ENCODE results near the gene DICER1. TPM values are rescaled to one million over a fixed set of nuclear protein-coding genes. Genes with fewer than 3 reads are reported as not detected.

The DICER1 gene
- total RNA-seq, 4 donors from 2014 or later, result 64.7 to 137 (median 87.6) TPM

DNA sequence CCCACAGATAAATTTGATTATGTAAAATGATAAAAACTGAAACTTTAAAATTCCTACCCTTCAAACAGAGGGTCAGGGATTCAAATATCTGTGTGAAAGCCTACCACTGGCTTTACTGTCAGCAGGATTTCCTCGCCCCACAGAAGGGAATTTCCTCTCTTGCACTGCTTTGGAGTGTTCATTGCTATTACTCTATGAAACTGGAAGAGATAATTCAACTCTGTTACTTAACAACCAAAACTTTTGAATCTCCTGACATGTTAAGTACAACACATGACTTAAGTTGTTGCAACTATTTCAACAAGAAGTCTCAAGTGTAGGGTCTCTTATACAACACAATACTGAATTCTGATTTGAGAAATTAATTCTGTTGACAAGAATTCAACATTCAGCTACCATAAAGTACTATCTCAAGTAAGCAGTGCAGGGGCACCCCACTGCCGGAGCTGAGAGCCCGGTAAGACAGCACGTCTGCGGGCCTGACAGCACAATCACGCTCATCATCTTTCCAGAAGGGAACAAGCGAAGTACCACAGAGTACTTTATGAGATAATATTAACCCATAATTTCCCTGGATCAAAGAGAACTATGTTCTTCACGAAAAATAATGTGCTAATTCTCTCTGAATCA is 22.9 kb downstream of the DICER1 start:
- TF ChIP-seq, protein P1, sequence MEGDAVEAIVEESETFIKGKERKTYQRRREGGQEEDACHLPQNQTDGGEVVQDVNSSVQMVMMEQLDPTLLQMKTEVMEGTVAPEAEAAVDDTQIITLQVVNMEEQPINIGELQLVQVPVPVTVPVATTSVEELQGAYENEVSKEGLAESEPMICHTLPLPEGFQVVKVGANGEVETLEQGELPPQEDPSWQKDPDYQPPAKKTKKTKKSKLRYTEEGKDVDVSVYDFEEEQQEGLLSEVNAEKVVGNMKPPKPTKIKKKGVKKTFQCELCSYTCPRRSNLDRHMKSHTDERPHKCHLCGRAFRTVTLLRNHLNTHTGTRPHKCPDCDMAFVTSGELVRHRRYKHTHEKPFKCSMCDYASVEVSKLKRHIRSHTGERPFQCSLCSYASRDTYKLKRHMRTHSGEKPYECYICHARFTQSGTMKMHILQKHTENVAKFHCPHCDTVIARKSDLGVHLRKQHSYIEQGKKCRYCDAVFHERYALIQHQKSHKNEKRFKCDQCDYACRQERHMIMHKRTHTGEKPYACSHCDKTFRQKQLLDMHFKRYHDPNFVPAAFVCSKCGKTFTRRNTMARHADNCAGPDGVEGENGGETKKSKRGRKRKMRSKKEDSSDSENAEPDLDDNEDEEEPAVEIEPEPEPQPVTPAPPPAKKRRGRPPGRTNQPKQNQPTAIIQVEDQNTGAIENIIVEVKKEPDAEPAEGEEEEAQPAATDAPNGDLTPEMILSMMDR (IDR thresholded peaks at IDR 0.05), result no peak
- ATAC-seq (ENCODE audit: low FRiP score), result peak; percentile 53
- DNase-seq (ENCODE audit: low spot score), result no peak

DNA sequence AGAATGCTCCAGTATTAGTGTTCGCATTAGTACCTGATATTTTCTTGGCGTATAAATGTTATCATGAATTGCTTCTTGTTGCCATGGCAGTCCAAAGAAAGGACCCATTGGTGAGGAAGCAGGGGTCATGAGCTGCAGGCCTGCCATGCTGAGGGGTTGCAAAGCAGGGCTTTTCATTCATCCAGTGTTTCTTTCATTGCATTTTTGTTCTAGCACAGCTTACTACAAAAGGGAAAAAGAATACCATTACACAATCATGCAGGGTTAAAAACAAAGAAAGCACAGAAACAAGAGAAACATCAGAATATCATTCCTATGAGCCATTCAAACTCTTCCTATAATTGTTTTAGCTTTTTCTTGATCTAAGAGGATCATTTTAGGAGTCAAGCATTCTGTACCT is 24.0 kb downstream of the DICER1 start:
- ATAC-seq (ENCODE audit: low FRiP score), result no peak
- DNase-seq (ENCODE audit: low spot score), result no peak
- TF ChIP-seq, protein P1 (IDR thresholded peaks at IDR 0.05), result no peak

DNA sequence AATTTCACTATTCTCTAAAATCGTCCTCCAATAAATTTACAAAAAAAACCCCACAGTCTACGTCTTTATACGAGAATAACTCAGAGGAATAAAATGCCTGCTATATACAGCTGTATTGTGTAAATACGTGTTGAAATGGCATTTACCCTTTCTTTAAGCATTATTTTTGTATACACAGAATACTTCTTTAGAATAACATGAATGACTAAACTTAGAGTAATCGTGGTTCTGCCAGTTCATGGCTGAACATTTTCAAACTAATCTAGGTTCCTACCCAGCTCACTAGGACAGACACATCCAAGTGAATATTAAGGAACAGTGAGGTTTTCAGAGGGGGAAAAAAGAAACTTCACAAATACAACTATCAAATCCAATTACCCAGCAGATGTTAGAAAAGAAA is 24.6 kb downstream of the DICER1 start:
- TF ChIP-seq, protein P1 (IDR thresholded peaks at IDR 0.05), result no peak

DNA sequence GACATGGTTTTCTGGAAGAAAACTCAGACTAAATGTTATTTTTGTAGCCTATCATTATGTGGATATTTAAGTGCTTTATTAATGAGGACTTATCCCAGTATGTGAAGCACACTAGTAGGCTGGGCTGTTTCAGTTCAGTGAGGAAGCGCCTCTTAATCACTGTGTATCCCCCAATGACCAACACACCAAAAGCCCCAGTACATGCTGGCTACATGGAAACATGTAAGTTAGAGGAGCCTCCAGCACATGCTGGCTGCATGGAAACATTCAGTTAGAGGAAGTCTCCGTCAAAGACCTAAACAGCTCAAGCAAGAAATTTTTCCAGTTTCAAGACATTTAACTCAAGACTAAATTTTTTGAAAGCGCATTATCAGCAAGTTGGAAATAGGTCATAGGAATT is 26.8 kb downstream of the DICER1 start:
- TF ChIP-seq, protein P1 (IDR thresholded peaks at IDR 0.05), result no peak
- ATAC-seq (ENCODE audit: low FRiP score) (no peak), DNase-seq (ENCODE audit: low spot score) (no peak)

More for the DNA sequence above, 24.6 kb downstream of the DICER1 start:
- ATAC-seq (ENCODE audit: low FRiP score) (no peak), DNase-seq (ENCODE audit: low spot score) (no peak)

DNA sequence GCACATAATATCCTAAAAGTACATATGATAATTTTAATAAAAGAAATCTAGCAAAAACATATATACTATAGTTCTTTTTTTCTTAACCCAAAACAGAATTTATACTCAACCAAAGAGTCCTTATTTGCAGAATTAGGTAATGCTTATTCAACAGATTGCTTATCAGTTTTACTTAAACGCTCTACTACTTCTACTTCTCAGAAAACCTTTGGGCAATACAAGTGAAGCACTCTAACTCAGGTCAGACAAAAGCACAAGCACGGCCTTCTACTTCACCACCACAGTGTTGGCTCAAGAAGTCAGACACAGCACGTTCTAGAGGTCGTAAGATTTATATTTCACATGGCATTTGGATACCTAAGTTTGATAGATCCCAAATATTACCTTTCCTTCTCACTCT is 29.2 kb downstream of the DICER1 start:
- DNase-seq (ENCODE audit: low spot score) (no peak), ATAC-seq (ENCODE audit: low FRiP score) (no peak)
- TF ChIP-seq, protein P1 (IDR thresholded peaks at IDR 0.05), result no peak

DNA sequence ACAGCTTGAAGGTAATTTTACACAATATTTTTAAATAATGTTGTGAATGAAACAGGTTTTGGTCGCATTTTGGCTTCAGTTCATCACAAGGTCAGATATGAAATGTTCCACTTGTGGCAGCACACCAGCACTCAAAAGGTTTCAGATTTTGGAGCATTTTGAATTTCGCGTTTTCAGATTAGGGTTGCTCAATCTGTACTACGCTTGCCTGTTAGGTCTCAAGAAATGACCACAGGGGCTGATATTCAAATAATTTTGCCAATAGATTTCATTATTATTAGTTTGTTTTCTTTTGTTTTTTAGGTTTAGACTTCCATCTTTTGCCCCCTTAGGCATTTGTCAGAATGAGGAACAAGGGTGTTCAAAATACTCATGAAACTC is 29.8 kb downstream of the DICER1 start:
- no peak for ATAC-seq (ENCODE audit: low FRiP score)
- TF ChIP-seq, protein P1 (IDR thresholded peaks at IDR 0.05), result no peak
- DNase-seq (ENCODE audit: low spot score), result no peak

DNA sequence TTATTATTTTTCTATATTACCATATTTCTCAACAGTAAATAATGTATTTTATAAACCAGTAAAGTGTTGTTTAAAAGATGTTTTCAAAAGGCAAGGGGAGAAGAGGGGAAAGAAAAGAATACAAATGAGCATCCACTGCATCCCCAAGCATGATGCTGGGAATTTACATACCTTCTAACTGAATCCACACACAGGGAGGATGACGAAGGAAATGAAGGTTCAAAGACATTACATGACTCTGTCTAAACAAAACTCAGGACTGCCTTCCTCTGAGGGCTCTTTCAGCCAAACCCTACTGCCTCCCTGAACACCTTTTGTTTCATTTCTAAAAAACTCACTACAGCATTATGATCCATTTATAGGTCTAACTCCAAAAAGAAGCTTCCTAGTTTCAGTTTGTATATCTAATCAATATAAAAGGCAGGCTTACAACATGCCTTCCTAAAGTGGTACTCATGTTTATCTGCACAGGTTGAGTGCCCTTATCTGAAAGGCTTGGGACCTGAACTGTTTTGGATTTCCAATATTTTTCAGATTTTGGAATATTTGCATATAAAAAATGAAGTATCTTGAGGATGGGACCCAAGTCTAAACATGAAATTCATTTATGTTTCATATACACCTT is 30.3 kb downstream of the DICER1 start:
- no peak for DNase-seq (ENCODE audit: low spot score)
- TF ChIP-seq, protein P1 (IDR thresholded peaks at IDR 0.05), result no peak
- ATAC-seq (ENCODE audit: low FRiP score), result no peak

All from omental fat pad (tissue), 4 donors.